ENCODE data around the gene GIN1.
"Not testable (repeated sequence)": the region's sequence is repeated elsewhere in the genome, so short reads cannot be mapped to it uniquely, and the experiment has no call there.

GIN1 gene

DNA sequence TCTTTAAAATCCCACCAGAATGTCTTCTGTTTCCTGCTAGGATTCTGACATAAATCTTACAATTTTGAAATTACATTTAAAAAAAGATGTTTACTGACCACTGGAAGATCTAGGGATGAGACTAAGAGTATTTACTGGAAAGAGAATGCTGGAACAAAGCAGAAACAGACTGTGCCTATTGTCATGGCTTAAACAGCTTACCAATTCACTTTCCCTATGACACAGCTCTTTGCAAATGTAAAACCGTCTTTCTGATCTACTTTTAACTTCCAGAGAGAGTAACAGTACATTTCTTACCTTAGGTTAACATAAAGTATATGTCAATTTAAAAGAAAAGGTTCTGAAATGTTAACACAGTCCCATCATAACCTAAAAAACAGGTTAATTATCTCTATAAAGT is 10.7 kb downstream of the GIN1 start:
- DNase-seq: no peak

DNA sequence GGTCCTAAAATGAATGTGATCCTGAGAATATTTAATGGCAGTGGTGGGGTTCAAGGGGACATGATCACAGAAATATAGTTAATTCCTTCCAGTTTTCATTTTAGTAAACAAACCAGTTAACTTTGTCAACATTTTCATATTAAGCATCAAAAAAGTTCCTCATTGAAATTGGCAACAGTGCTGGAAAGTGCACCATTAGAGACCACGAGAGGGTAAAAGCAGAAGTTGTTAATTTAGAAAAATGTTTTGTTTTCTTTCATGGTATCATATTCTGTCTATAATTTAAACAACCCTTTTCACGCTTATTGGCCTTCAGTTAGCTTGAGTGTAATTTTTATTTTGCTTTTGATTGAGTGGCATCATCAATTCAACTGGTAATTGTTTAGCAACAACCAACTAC is 11.9 kb downstream of the GIN1 start:
- DNase-seq: no peak

DNA sequence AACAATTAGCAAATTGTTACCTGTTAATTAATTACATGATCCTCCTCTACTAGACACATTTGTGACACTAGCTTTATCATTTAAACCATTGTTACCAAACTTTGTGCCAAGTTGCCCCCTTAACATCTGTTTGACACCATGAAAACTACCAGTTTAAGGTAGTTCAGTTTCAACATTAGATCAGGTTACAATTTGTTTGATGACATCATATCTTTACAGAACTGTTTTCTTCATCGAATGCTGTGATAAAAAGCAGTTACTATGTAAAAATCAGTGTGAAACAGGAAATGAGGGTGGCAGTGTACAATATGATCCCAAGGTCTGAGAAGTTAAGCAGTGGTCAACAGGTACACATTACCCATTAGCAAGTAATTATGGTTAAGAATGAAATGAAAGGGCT is 17.7 kb downstream of the GIN1 start:
- no peak for DNase-seq

DNA sequence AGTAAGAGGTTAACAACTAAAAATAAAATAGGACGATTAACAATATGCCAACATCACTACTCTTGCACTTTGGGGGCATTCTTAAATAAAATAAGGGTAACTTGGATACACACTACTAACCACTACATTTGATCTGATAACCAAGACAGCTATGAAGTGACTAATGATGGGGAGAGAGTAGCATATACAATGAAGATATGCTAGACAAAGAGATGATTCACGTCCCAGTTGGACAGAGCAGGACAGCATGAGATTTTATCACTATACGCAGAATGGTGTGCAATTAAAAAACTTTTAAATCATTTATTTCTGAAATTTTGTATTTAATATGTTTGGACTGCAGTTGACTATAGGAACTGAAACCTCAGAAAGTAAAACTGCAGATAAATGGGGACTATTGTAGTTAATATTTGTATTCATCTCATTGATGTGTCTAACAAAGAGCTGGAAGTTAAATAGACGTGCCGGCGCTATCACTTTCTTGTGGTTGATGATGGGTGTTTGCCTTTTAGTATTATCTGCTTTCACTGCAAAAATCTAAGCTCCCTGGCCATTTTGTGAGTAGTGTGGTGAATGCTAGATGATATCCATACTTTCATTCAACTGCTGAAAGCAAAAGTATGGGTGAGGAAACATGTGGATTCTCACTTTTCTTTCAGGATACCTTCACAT is 18.7 kb downstream of the GIN1 start:
- no peak for DNase-seq

DNA sequence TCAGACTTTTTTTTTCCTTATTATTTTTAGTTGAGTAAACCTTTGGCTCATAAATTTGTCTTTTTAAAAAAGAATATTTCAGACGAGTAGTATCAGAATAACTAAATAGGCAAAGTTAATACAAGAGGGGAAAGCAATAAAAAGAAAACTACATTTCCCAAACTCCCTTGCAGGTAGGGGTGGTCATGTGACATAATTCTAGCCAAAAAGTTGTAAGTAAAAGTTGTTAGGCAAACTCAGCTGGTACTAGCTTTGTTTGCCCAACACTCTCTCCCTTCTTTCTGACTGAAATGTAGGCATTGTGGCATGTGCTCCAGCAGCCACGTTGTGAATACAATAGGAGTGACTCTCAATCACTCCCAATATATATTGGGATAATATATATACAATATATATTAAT is 20.9 kb downstream of the GIN1 start:
- DNase-seq: no peak

DNA sequence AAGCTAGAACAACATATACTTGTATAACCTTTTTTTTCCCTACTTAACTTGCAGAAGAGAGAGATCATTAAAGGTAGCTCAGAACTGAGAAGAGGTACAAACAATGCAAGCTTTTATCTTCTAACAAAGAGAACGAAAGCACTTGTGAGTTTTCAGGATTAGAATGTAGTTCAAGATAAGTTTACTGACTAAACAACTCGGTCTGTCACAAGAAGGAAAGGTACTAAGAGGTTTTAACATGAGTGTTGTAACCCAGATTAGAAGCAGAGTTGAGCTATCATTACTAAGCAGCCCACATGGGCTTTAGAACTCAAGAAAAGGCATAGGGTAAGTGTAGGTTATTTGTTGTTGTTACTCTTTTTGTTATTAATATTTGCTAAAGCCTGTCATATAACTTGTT is 25.2 kb downstream of the GIN1 start:
- no peak for DNase-seq

DNA sequence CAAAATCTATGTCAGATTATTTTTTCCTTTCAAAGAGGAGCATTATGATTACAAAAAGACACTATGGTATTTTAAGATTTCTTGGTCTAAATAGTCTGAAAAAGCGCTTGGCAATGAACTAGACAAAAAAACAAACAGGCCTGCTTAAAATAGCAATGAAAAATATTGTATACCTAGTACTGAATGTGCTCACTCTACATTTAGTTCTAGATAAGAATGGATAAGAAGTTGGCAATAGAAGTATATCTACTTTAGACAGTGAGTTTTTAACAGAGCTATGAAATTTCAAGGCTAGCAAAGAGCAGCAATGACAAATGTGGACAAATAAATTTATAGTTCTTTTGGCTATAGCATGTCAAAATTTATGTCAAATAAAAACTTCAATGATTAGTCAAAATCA is 26.2 kb downstream of the GIN1 start:
- no peak for DNase-seq

DNA sequence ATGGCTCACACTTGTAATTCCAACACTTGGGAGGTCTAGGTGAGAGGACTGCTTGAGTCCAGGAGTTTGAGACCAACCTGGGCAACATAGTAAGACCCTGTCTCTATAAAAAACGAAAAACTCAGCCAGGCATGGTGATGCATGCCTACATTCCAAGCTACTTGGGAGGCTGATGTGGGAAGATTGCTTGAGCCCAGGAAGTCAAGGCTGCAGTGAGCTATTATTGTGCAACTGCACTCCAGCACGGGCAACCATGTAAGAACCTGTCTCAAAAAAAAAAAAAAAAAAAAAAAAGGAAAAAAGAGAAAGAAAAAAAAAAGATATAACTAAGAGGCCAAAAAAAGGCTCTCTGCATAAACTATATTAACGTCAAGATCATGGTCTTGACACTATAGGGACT is 27.3 kb downstream of the GIN1 start:
- no peak for DNase-seq

DNA sequence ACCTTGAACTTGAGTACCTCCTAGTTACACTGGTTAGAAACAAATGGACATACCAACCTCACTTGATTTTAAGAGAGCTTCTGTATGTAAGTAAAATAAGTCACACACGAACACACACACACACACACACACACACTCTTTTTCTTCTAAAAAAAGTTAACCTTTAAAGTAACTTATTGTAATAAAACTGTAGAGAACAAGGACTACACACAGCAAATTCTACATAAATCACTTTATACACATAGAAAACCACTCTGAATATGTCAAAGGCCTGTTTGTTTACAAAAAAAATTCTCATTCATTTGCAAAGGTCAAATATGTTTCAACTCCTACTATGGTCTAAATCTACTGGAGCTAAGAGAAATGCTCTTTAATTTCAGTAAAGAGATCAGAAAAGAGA is 29.1 kb downstream of the GIN1 start:
- DNase-seq: no peak

DNA sequence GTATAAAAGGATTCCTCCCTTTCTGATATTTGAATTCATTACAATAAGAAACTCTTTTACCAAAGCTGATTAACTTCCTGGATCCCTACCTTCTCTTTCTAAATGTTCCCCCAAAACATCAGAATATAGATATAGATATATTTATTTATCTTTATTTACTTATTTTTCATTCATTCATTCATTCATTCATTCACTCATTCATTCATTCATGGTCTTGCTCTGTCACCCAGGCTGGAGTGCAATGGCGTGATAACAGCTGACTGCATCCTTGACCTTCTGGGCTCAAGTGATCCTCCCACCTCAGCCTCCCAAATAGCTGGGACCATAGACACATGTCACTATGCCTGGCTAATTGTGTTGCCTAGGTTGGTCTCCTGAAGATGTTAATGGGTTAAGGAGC is 30.7 kb downstream of the GIN1 start:
- DNase-seq: no peak

DNA sequence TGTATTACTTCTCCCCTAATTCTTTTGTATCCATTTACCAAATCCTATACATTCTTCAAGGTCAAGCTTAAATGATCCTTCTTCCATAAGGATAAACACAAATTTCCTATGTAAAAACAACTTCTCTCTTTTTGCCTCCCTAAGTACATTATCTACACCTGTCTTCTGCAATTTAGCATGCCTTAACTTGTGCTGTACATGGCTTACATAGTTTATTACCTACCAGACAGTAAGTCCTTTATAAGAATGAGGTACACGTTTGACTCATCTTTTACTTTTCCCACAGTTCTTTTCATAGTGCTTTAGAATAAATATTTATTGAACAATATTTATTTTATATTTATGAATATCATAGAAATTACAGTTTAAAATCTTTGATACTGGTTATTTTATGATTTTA is 33.4 kb downstream of the GIN1 start:
- DNase-seq: no peak

DNA sequence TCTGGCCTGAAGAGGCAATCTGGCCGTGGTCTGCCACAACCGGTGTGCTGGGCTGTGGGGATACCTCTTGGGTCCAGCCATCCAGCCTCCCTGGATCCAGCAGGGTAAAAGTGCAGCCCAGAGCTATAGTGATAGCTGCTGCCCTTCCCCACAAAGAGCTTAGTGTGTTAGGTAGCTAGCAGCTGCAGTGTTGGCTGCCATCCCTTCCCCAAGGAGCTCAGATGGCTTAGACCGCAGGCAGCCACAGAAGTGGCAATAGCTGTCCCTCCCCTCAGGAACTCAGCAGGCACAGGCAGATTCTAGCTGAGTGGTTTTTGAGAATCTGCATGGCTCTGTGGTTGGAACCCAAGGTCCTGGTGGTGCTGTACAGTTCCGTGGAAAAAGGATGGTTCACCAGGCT is 40.1 kb downstream of the GIN1 start:
- no peak for DNase-seq

DNA sequence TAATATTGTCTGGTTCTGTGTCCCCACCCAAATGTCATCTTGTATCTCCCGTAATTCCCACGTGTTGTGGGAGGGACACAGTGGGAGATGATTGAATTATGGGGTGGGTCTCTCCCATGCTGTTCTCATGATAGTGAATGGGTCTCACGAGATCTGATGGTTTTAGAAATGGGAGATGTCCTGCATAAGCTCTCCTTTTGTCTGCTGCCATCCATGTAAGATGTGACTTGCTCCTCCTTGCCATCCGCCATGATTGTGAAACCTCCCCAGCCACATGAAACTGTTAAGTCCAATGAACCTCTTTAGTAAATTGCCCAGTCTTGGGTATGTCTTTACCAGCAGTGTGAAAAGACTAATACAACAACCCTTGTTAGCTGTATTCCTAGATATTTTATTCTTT is 44.5 kb downstream of the GIN1 start:
- no peak for DNase-seq

DNA sequence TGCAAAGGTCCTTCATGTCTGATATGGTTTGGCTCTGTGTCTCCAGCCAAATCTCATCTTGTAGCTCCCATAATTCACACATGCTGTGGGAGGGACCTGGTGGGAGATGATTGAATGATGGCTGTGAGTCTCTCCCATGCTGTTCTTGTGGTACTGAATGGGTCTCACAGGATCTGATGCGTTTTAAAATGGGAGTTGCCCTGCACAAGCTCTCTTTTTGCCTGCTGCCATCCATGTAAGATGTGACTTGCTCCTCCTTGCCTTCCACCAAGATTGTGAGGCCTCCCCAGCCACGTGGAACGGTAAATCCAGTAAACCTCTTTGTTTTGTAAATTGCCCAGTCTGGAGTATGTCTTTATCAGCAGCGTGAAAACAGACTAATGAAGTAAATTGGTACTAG is 46.4 kb downstream of the GIN1 start:
- DNase-seq: not testable (repeated sequence)

DNA sequence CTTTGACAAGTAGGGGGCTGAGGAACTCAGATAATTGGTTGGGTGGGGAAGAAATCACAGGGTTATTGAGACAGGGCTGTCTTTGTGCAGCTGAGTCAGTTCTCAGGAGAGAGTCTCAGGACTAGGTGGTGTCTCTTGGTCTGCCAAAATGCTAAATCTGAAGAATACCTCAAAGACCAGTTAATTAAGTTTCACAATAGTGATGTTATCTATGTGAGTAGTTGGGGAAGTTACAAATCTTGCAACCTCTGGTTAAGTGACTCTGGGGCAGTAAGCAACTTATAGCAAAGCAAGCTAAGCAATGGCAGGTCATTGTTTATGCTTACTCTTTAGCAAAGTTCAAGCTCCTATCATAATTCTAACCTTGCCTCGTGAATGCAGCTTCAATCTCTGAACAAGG is 53.6 kb downstream of the GIN1 start:
- no peak for DNase-seq

DNA sequence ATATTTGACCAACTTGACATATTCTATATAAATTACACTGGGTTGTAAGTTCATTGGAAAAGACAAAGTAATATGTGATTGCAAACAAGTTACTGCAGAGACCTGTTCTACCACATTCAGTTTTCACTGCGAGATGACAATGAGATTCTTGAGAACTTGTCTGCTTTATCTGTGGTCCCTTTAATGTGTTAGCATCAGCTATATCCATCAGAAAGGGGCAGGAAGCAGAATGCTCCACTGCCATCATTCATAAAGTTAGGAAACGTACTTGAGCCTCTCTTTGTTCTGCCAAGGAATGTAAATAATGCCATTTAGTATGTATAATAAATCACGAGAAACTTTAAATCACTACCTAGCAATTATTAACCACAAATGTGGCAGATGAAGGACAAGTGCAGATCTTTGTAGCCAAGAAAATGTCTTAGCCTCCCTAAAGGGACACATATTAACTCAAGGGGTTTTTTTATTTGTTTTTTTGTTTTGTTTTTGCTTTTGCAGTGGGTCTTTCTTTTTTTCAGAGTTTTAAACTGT is 59.4 kb downstream of the GIN1 start:
- DNase-seq: no peak

DNA sequence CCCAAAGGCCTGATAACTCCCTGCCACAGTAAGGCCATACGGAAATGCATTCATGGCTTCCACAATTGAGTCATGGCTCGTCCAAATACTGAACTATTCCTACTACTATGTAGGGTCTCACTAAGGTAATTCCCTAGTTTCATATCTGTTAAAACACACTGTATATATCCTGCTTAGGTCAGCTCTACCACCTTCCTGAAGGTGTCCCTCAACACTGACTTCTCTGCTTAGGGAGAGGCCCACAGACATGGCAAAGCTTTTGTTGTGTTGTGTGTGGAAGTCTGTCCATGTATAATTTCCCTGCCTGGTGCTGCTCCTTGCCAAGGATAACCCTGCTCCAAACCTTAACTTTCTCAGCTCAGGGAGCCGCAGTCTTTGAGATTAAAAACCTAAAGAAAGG is 60.4 kb downstream of the GIN1 start:
- DNase-seq: no peak

DNA sequence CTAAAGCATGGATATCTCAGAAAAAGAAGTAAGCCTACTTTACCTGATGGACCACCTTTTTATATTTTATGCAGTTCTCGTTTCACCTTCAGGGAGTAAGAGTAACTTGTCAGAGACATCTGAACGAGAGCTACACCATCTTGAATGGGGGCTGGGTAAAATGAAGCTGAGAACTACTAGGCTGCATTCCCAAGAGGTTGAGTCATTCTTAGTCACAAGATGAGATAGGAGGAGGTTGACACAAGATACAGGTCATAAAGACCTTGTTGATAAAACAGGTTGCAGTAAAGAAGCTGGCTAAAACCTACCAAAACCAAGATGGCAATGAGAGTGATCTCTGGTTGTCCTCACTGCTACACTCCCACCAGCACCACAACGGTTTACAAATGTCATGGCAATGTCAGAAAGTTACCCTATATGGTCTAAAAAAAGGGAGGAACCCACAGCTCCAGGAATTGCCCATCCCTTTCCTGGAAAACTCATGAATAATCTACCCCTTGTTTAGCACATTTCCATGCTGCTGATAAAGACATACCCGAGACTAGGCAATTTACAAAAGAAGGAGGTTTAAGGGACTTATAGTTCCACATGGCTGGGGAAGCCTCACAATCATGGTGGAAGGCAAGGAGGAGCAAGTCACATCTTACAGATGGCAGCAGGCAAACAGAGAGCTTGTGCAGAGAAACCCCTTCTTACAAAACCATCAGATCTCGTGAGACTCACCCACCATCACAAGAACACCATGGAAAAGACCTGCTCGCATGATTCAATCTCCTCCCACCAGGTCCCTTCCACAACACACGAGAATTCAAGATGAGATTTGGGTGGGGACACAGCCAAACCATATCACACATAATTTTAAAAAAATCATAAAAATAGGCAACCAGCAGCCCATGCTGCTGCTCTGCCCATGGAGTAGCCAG is 62.5 kb downstream of the GIN1 start:
- no peak for DNase-seq

DNA sequence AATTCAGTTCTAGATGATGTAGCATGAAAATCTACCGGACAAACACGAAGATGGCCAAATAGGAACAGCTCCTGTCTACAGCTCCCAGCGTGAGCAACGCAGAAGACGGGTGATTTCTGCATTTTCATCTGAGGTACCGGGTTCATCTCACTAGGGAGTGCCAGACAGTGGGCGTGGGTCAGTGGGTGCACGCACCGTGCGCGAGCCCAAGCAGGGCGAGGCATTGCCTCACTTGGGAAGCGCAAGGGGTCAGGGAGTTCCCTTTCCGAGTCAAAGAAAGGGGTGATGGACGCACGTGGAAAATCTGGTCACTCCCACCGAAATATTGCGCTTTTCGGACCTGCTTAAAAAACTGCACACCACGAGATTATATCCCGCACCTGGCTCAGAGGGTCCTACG is 73.2 kb downstream of the GIN1 start:
- DNase-seq: not testable (repeated sequence)

DNA sequence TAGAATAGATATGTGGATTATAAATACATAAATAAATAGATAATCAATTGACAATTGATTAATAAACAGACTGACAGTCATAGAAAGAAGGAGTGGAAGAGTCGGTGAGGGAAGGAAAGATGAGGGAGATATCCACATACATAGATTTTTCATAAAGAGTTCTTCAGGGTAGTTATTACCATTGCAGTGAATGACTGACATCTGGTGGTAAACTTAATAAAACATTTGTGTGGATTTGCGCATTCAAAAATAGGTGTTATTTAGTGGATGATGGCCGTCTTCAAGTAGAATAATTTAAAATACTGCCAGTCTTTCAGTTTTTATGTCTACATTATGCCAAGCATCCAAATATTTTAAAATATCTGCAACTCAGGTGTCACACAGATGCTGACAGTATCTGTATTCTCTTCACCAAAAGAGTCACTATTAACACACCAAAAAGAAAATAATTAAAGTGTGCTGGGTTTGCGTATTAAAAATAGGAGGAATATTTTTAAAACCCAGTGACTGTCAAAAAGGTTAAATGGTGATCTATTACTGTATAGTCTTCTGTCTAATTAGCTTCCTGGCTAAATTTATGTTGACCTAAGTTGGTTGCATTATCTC is 78.8 kb downstream of the GIN1 start:
- DNase-seq: no peak

DNA sequence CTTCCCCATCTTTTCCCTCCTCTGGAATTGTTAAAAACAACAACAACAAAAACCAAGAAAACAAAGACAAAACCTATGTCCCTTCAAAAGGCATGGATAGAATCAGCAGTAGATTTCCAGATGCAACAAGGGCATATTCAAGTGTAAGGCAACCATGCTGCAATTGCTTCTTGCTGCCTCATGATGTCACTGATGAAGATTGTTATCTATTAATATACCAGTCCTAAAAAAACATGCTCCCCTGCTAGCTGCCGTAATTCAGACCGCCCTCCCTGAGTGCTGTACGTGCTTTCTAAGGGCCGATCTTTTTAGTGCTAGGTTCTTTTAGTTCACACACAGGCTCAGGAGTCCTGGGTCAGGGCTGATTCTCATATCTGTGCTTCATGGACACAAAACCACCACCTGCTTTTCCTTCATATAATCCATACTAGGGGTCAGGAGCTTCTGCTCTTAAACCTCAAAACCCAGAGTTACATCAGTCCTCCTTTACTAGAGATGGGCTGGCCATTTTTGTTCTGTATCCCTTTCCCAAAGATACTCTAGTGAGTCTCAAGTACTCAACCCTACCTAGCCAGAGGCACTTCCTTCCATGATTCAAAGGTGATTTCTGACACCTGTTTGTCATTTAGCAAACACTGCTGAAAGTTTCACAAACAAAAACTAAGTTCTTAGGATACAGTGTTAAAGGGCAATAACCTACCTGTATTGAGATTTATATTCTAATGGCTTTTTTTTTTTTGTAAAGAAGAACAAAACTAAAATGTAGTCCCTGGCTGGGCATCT is 82.1 kb downstream of the GIN1 start:
- DNase-seq: no peak

DNA sequence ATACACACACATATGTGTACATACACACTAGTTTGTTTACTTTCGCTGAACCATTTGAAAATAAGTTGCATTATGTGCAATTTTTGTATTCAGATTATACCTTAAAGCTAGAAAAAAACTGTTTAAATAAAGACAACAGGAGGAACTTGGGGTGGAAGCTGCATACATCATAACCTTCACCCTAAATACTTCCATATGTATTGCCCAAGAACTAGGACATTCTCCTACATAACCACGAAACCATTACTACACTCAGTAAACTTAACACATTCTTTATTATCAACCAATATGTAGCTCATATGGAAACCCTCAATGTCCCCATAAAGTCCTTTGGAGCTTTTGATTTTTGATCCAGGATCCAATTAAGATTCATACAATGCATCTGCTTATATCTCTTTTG is 83.3 kb downstream of the GIN1 start:
- DNase-seq: no peak
